ENCODE results near the gene AGAP1. TPM values are rescaled to one million over a fixed set of nuclear protein-coding genes. Genes with fewer than 3 reads are reported as not detected.
A peak's percentile ranks its signal among the peaks of the same experiment; 100 is the strongest.

AGAP1 gene
- polyA plus RNA-seq, 10 donors: 24.0 to 34.1 (median 27.4) TPM

DNA sequence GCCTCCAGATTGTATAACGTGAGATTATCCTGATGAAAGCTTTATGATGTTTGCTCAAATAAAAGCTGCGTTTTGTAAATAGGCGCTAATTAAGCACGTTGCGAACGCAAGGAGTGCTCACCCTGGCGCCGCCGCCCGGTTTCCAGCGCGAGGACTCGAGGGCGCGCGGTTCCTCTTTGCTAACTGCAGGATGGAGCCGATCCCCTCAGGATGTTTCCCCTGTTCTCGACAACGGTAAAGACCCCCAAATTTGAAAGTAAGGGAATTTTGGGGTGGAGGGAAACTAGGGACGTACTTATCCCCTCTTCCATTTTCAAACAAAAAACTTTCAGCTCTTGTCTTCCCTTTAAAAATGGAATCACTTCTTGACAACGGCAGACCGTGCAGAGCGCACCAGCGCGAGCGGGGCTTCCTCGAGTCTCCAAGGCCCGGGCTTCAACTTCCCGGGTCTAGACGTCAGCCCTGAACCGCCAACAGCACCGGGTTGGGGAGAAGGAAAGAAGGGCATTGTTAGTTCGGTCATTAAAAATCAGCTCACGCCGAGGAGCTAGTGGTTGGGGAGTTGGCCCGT is 675.4 kb downstream of the AGAP1 start:
- peak in 1 of 3 donors; percentile 61 for DNase-seq

- peak in 1 of 3 donors; percentile 32 for DNase-seq
Observed at GRCh38 chr2:236169741-236170589, 676.1 kb downstream of the AGAP1 start.

GRCh38 chr2:236170590-236171165 is 676.8 kb downstream of the AGAP1 start:
- DNase-seq: peak in 1 of 3 donors; percentile 30

DNA sequence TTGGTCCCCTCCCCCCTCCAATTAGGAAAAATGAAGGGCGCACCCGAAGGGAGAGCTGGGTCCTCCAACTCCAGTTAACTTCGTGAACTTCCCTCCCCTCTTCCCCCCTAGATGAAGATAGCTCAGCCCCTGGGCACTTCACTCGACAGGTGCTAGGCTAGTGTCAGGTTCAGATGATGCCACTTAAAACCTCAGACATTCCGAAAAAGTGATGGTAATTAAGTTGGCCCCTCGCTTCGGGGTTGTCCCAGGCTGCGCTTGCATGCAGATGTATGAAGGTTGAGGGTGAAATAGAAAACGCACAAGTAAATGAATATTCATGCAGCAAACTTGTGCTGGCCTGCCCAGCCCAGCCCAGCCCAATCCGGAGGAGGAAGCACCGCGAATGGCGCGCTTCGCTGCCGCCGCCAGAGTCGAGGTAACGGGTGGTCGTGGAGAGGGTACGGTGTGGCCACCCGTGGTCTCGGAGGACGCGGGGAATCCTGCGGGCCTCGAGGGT is 677.4 kb downstream of the AGAP1 start:
- no peak for DNase-seq

DNA sequence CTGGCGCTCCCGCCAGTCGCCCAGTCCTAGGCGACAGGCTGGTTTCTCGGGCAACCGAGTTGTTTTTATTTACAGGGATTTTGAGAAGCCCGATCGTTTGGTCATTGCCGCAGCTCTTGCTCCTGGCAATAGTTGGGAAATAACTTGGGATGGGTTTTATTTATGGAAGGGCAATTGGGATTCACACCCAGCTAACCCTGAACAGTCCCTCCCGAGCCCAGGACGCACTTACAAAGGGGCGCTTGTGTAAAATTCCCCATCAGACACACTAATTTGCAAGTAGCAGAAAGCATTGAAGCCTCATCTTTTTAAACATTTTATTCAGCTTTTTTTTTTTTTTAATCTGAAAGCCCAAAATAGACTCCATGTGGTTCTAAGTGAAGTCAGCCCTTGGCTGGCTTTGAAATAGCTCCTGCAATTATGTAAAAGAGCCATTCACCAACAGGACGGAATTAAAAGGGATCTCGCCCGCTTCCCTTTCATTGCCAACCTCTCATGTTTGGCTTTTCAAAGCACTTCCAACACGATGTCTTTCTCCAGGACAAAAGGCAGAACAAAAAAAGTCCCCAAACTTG is 677.9 kb downstream of the AGAP1 start:
- DNase-seq: peak in 1 of 3 donors; percentile 43

DNA sequence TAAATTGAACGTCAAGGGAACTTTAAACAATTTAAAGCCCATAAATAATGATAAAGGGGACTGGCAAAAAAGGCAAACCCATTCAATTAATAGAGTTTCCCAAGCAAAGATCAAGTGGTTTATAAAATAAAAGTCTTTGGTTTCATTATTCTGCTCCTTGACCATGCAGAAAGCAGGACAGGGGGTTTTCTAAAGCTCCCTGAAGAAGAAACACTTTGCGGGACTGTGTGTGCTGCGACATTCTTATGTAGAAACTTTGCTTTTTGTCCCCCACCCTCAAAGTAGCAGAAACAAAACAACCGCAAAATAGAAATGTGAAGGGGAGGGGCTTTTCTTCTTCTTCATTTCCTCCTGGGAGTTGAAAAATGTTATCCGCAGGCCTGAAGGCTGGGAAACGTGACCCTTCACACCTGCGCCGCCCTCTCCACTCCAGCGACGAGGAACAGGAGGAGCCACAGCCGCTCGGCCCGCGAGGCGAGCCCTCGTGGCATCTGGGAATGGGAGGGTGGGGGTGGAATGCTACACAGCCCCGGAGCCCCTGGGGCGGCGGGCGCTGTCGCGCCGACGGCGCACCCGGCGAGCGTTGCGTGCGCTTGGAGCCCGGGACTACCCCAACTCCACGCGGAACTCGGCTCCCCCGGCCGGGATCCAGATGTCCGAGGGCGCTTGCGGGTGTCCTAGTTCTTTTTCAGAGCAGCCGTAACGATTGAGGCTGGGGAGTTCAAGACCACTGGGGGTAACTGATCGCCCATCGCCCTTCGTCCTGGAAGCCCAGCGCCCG is 678.6 kb downstream of the AGAP1 start:
- DNase-seq: peak in 1 of 3 donors; percentile 18

GRCh38 chr2:236173036-236173728 is 679.3 kb downstream of the AGAP1 start:
- DNase-seq: peak in 1 of 3 donors; percentile 9

- DNase-seq: no peak
Observed at GRCh38 chr2:236173729-236174607, 680.1 kb downstream of the AGAP1 start.

DNA sequence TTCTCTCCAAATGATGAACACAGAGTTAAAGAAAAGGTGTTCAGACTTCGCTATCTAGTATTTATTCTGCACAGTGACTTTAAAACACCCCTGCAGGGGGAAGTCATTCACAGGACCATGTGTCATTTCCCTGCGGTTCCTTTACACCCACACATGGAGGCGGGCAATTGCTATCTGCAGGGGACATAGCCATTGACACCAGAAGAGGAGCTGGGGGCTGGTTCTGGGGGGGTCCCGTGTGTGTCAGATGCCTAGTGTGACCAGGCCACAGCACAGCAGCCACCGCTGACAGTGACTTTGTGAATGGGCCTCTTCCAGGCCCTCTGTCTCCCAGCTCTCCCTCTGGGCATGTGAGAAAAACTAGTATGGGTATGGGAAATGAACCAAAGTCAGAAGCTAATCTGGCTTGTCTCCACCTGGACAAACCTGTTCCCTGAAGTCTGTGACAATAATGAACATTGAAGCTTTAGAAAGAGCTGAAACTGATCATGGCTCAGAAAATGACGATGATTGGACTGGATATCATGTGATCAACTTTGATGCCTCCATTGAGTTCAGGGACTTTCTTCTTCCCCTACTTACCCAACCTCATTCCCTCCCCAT is 681.8 kb downstream of the AGAP1 start:
- no peak for DNase-seq

DNA sequence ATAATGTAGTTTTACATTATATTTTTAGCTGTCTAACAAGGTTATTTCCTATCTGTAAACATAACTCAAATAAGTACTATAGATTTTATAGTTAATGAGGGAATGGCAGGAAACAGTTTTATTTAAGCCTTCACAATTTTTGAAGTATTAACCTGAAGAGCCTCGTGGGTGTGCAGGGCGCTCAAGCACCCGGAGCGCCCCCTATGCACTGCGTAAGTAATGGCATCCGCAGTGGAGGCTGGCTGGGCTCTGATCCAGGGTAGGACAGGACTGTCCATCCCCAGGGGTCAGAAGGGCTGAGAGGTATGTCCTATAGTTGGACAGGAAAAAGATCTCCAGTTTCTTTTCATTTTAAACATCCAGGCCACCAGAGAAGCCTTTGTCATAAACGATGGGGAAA is 682.6 kb downstream of the AGAP1 start:
- DNase-seq: peak in 1 of 3 donors; percentile 31

GRCh38 chr2:236176951-236177350 is 683.1 kb downstream of the AGAP1 start:
- peak in 1 of 3 donors; percentile 5 for DNase-seq

DNA sequence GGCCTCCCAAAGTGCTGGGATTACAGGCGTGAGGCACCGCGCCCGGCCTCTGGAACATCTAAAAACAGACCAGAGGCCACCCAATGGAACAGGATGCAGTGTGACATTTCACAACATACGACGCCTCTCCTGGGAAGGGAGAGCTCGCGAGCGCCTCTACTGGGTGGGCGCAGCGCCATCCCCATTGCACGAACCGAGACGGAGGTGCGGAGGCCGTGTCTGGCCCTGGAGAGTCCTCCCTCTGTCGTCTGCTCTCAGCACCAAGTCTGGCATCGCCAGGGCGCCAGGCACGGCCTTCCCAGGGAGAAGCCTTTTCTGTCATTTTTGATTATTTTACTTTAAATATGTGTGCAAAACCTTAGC is 683.7 kb downstream of the AGAP1 start:
- DNase-seq: peak in 1 of 3 donors; percentile 55

- peak in 2 of 3 donors; percentile 55 to 76 for DNase-seq
Observed at GRCh38 chr2:236177967-236178889, 684.4 kb downstream of the AGAP1 start.

DNA sequence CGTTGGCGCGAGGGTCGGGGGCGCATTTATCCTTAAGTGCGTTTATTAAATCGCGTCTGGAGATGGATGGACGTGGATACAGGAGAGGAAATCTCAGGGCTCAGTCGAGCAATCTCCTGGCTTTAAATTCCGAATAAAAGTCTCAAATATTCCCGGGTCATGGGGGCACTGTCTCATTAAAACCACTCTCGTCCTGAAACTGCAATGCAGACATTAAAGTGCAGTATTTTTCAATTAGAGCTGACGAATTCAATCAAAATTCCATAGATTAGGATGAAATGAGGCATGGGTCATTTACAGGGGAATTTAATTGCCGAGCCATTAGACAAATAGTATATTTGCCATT is 685.0 kb downstream of the AGAP1 start:
- peak in 1 of 3 donors; percentile 38 for DNase-seq

- DNase-seq: no peak
Observed at GRCh38 chr2:236179236-236180075, 685.6 kb downstream of the AGAP1 start.

DNA sequence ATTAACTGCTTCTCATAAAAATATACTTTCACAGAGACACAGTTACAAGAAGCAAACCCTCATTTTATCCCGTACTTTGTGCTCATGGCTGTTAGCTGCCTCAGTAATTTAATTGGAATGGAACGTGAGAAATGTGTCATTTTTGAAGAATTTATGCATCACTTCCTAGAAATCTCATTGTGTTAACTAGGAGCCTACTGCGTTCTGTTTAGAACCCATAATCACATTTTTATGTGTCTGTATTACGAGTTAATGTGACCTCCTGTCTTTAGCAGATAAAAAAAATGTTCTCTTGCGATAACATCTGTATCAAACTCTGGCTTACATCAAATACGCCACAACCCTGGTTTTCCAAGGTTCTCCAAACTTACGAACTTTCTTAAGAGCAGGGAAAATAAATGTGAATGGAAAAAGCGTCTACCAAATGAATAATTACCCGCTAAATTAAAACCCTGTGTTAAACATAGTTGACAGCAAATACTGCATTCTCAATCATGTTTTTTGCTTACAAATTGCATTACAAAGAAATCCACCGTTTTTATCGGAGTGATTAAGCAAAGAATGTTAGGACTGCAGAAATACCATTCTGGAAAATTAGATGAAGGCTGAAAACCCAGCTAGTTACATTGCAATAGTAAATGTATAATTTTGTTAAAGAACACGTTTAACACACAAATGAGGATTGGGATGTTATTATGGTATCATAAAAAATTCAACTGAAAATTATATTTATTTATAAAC is 686.4 kb downstream of the AGAP1 start:
- DNase-seq: peak in 2 of 3 donors; percentile 43 to 57

Measured in muscle of back (tissue), 11 donors.